Activated T-helper 1 cell treated with Interleukin-2 at 50 U/mL for 16 hours (primary cell): Measurements from ENCODE around the gene ATG9B.
"Not testable (repeated sequence)": the region's sequence is repeated elsewhere in the genome, so short reads cannot be mapped to it uniquely, and the experiment has no call there.

Experiments used
- DNase-seq: peaks from one replicate; pipeline ENCODE4 v3.0.0-alpha.2; 2020; ENCODE audit warnings: low read depth

Gene ATG9B

GRCh38 chr7:151057989-151058780 is 33.9 kb upstream of the ATG9B start:
- peak; percentile 95 for DNase-seq

GRCh38 chr7:151057506-151057988 is 33.3 kb upstream of the ATG9B start, which contains the start of gene CDK5:
Gene CDK5, minus strand, starts transcription at chr7:151057897. Its CDS starts 49 bp downstream, at chr7:151057848.
- no peak for DNase-seq

- DNase-seq, result no peak
These were observed 32.6 kb upstream of the ATG9B start for GRCh38 chr7:151056666-151057505.

- DNase-seq, result no peak
These were observed 32.0 kb upstream of the ATG9B start for GRCh38 chr7:151056283-151056665.

GRCh38 chr7:151053751-151054150 is 29.5 kb upstream of the ATG9B start:
- DNase-seq, result no peak

GRCh38 chr7:151053096-151053495 is 28.8 kb upstream of the ATG9B start:
- DNase-seq, result no peak

GRCh38 chr7:151051108-151051507 is 26.8 kb upstream of the ATG9B start:
- peak; percentile 45 for DNase-seq

- no peak for DNase-seq
These were observed 24.7 kb upstream of the ATG9B start for GRCh38 chr7:151048911-151049463.

GRCh38 chr7:151047976-151048815 is 23.9 kb upstream of the ATG9B start, which contains the start of gene ASIC3:
Gene ASIC3, plus strand, starts transcription at chr7:151048531. Its CDS starts 355 bp downstream, at chr7:151048886.
- DNase-seq, result no peak

GRCh38 chr7:151046603-151047573 is 22.6 kb upstream of the ATG9B start:
- DNase-seq, result no peak

GRCh38 chr7:151045967-151046366 is 21.7 kb upstream of the ATG9B start:
- no peak for DNase-seq

- no peak for DNase-seq
These were observed 21.0 kb upstream of the ATG9B start for GRCh38 chr7:151045262-151045661.

- no peak for DNase-seq
These were observed 19.7 kb upstream of the ATG9B start for GRCh38 chr7:151043959-151044358.

- DNase-seq, result not testable (repeated sequence)
These were observed 19.2 kb upstream of the ATG9B start for GRCh38 chr7:151043449-151043848.

GRCh38 chr7:151040616-151041375 is 16.5 kb upstream of the ATG9B start:
- no peak for DNase-seq

- no peak for DNase-seq
These were observed 15.7 kb upstream of the ATG9B start for GRCh38 chr7:151039850-151040548.

GRCh38 chr7:151038951-151039849 is 14.9 kb upstream of the ATG9B start:
- DNase-seq, result no peak

- no peak for DNase-seq
These were observed 11.6 kb upstream of the ATG9B start for GRCh38 chr7:151035902-151036301.
